Pancreas (tissue), 10 donors: Measurements from ENCODE around the gene CDH4. TPM values are rescaled to one million over a fixed set of nuclear protein-coding genes. Genes with fewer than 3 reads are reported as not detected.

ENCODE experiments used
- ATAC-seq, 4 donors: fragments of 200-7000 bp; cut with Tn5 transposase; one replicate each; pipeline versions ENCODE4 v1.8.0 to v1.9.1; 2020; ENCODE audit warnings: mild to moderate bottlenecking in 4 of 4, moderate library complexity in 4 of 4
- DNase-seq, 6 donors: peaks; one replicate each; pipeline ENCODE4 v3.0.0-alpha.2; 2020
- FAIRE-seq: peaks from 2 replicates; lab custom pipeline; 2012; peaks lifted over from hg19 to GRCh38; lab: Jason Lieb, UNC
- H3K27ac ChIP-seq, 4 donors: fragments of 200-600 bp; sonication (generic); 1 replicate in 3 of 4; 2 replicates in 1 of 4; pipeline versions ENCODE4 v1.5.0 to v1.8.0; 2020
- H3K27me3 ChIP-seq, 4 donors: fragments of 200-600 bp; one replicate each; pipeline ENCODE4 v1.8.0; 2021
- H3K36me3 ChIP-seq, 3 donors: fragments of 200-600 bp; sonication (generic) in 1 of 3; one replicate each; pipeline versions ENCODE4 v1.5.0 to v1.8.0; 2020 to 2021
- H3K4me1 ChIP-seq, 3 donors: fragments of 200-600 bp; one replicate each; pipeline ENCODE4 v1.8.0; 2021
- H3K4me3 ChIP-seq, 4 donors: fragments of 200-600 bp; sonication (generic) in 2 of 4; one replicate each; pipeline versions ENCODE4 v1.5.0 to v1.8.0; 2020 to 2021
- H3K9me3 ChIP-seq, 4 donors: fragments of 200-600 bp; one replicate each; pipeline ENCODE4 v1.8.0; 2021
- WGBS, 2 donors: extraction: QIAGEN DNeasy Blood & Tissue Kit; methylation state at CpG; one replicate each; pipeline ENCODE4 v1.1.7; 2013; 5-methylcytosine and 5-hydroxymethylcytosine counted together
- intact Hi-C, 3 donors: fragments of 100-400 bp; cut with DNase I; formaldehyde crosslinking; loops; one replicate each; pipeline versions ENCODE4 v1.11.1 to v1.14.2; 2022
- polyA plus RNA-seq, 2 donors: library from polyadenylated mRNA; stranded (reverse); fragments of 200-250 nt; gene quantifications; one replicate each; pipeline ENCODE4 v1.2.3, GENCODE V29; 2013
- total RNA-seq, 6 donors: library from RNA; stranded (reverse); fragmentation: NEBNext Ultra II Directional in 4 of 6; extraction: Animal tissue kit (Norgen Biotek cat#: 25700) in 4 of 6; gene quantifications; one replicate each; pipeline versions ENCODE4 v1.2.1 to v1.2.4, GENCODE V29; 2021 to 2023
- TF ChIP-seq, protein P1 (sequence below), 4 donors: fragments of 200-600 bp; sonication (generic) in 3 of 4; IDR thresholded peaks; one replicate each; pipeline versions ENCODE4 v1.5.0 to v1.8.0; 2021; ENCODE audit warnings: antibody characterized with exemption in 4 of 4
- donor health status: healthy with polysubstance abuse.
- donor health status: DM: no; HTN: no; CAD: no; lungs with moderate emphysema.
- donor health status: DM: no; HTN: no; CAD: no.
- donor health status: control.
- donor health status: control.
- donor health status: Bipolar disorder and iron deficiency.
- donor health status: DM: yes; HTN: yes; CAD: no.
- donor health status: DM: no; HTN: no; CAD: no.
- donor health status: DM: no; HTN: no; CAD: no.
- donor health status: DM: yes; HTN: yes; CAD: no.

The CDH4 gene
- total and polyA plus RNA-seq, 8 donors = 0.04 to 1.4 (median 0.27) TPM

DNA sequence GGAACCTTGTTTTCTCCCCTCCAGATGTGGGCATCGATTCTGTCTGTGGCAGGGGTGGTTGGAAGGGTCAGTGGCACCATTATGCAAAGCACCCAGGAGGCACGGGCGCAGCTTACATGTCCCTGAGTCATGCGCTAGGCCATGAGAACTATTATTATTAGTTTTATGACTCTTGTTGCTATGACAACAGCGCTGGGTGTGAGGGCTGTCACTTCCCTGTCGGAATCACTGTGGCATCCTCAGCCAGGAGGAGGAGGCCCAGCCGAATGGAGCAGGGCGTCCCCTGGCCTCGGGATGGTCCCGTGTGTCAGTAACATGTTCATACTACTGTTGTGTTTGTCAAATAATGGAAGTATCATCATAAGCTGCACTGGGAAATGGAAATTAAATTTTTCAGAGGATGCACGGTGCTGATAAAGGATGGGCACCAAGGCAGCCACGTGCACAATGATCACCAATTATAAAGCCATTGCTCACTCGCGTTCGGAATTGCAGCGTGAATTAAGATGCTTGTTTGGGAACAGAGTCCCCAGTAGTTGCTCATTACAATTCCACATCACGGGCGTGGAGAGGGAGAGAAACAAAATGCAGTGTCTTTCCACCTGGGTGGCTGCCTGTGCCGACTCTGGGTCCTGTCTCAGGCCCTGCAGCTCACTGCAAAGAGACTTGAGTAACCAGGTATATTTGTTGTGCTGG lies 247.9 kb downstream of the CDH4 start:
- TF ChIP-seq, protein P1, sequence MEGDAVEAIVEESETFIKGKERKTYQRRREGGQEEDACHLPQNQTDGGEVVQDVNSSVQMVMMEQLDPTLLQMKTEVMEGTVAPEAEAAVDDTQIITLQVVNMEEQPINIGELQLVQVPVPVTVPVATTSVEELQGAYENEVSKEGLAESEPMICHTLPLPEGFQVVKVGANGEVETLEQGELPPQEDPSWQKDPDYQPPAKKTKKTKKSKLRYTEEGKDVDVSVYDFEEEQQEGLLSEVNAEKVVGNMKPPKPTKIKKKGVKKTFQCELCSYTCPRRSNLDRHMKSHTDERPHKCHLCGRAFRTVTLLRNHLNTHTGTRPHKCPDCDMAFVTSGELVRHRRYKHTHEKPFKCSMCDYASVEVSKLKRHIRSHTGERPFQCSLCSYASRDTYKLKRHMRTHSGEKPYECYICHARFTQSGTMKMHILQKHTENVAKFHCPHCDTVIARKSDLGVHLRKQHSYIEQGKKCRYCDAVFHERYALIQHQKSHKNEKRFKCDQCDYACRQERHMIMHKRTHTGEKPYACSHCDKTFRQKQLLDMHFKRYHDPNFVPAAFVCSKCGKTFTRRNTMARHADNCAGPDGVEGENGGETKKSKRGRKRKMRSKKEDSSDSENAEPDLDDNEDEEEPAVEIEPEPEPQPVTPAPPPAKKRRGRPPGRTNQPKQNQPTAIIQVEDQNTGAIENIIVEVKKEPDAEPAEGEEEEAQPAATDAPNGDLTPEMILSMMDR (IDR thresholded peaks at IDR 0.05) = no peak
- Histone ChIP-seq H3K27ac (no peak overlapping the region), H3K4me1 (no peaks in the 10 kb centered on the region), H3K27me3 (peaks cover 0 to 2% (median 0%) of the 10 kb centered on the region in 4 donors), H3K9me3 (no peaks in the 10 kb centered on the region), H3K36me3 (no peaks in the 10 kb centered on the region), H3K4me3 (no peak overlapping the region)
- FAIRE-seq (no peak), DNase-seq (no peak), ATAC-seq (no peak)
- WGBS, 2 donors = 55 to 66% methylated on average over 19 of the region's 19 CpGs
- intact Hi-C loops = no loop called here

- no peak for FAIRE-seq
- TF ChIP-seq, protein P1 (IDR thresholded peaks at IDR 0.05) = no peak
- Histone ChIP-seq H3K27ac (no peak overlapping the region), H3K4me3 (no peak overlapping the region), H3K36me3 (no peaks in the 10 kb centered on the region), H3K4me1 (no peaks in the 10 kb centered on the region), H3K27me3 (no peaks in the 10 kb centered on the region), H3K9me3 (no peaks in the 10 kb centered on the region)
- no peak for ATAC-seq
- 38 to 50% methylated on average over 11 of the region's 11 CpGs for WGBS, 2 donors
- intact Hi-C loops = no loop called here
- no peak for DNase-seq
Observed at GRCh38 chr20:61500791-61501321, 248.8 kb downstream of the CDH4 start.

GRCh38 chr20:61502433-61502832 lies 250.4 kb downstream of the CDH4 start:
- Histone ChIP-seq H3K36me3 (no peaks in the 10 kb centered on the region), H3K4me1 (no peaks in the 10 kb centered on the region), H3K4me3 (no peak overlapping the region), H3K27me3 (peaks cover 0 to 5% (median 0%) of the 10 kb centered on the region in 4 donors), H3K9me3 (no peaks in the 10 kb centered on the region), H3K27ac (no peak overlapping the region)
- no peak for DNase-seq
- intact Hi-C loops = no loop called here
- no peak for FAIRE-seq
- TF ChIP-seq, protein P1 (IDR thresholded peaks at IDR 0.05) = no peak
- ATAC-seq = no peak
- 71 to 90% methylated on average over 4 of the region's 4 CpGs for WGBS, 2 donors

DNA sequence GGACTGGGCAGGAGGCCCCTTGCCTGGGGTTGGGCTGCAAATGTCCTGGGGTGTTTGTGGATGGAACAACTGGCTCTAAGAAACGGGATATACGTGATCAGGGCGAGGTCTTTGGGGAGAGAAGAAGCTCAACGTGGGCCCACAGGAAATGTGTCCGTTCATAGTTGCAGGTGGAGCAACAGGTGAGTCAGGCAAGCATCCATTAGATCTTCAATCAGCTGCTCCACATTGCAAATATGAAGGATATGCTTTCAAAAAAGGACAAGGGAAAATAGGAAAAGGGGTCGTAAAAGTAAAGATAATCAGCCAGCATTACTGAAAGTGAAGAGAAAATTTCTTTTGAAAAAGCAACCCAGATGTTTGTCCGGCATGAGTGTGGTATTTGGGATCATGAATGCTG lies 251.0 kb downstream of the CDH4 start:
- no peaks in the 10 kb centered on the region for H3K4me1 ChIP-seq
- intact Hi-C loops = no loop called here
- peaks cover 0 to 5% (median 0%) of the 10 kb centered on the region in 4 donors for H3K27me3 ChIP-seq
- DNase-seq (no peak), FAIRE-seq (no peak), ATAC-seq (no peak)
- H3K9me3 ChIP-seq = no peaks in the 10 kb centered on the region
- 52 to 56% methylated on average over 7 of the region's 7 CpGs for WGBS, 2 donors
- TF ChIP-seq, protein P1 (IDR thresholded peaks at IDR 0.05) = no peak
- H3K4me3 ChIP-seq = no peak overlapping the region
- no peaks in the 10 kb centered on the region for H3K36me3 ChIP-seq
- H3K27ac ChIP-seq = no peak overlapping the region

GRCh38 chr20:61505508-61505907 lies 253.4 kb downstream of the CDH4 start:
- Histone ChIP-seq H3K4me3 (no peak overlapping the region), H3K27me3 (peaks cover 0 to 5% (median 1%) of the 10 kb centered on the region in 4 donors), H3K4me1 (no peaks in the 10 kb centered on the region), H3K27ac (no peak overlapping the region), H3K36me3 (no peaks in the 10 kb centered on the region), H3K9me3 (no peaks in the 10 kb centered on the region)
- 57 to 76% methylated on average over 8 of the region's 8 CpGs for WGBS, 2 donors
- intact Hi-C loops = no loop called here
- TF ChIP-seq, protein P1 (IDR thresholded peaks at IDR 0.05) = no peak
- FAIRE-seq (no peak), ATAC-seq (no peak), DNase-seq (no peak)
